ENCODE measurements around the gene SH2D3C. TPM values are rescaled to one million over a fixed set of nuclear protein-coding genes. Genes with fewer than 3 reads are reported as not detected.

SH2D3C gene
- total and polyA plus RNA-seq, 9 of the 15 experiments (the other 6 are each of a cell fraction or from before 2014, with no cell fraction given), result 0.03 to 1.2 (median 0.22) TPM; not detected in 1

- TF ChIP-seq PRMT5 (CRISPR knock-in tag; IDR thresholded peaks at IDR 0.05) (no peak), SRF (CRISPR knock-in tag; IDR thresholded peaks at IDR 0.05) (0 out of 4 replicates have a peak, but pooled peaks of 1 of the 2 experiments have one; percentile 26), MEF2A (IDR thresholded peaks at IDR 0.05; ENCODE audit: control insufficient read depth, low read depth, low read length) (no peak), PCBP1 (IDR thresholded peaks at IDR 0.05; ENCODE audit: low read depth, low read length, poor library complexity, severe bottlenecking) (peak; percentile 71), TBP (optimal IDR thresholded peaks at IDR 0.05; ENCODE audit: low read depth, low read length) (no peak), THAP12 (CRISPR knock-in tag; IDR thresholded peaks at IDR 0.05) (peak; percentile 54; the same call in 1 of the 2 replicates), PKNOX1 (IDR thresholded peaks at IDR 0.05) (peak; percentile 33), E2F1 (CRISPR knock-in tag; IDR thresholded peaks at IDR 0.05) (no peak), BDP1 (IDR thresholded peaks at IDR 0.05; ENCODE audit: insufficient read depth, insufficient read length) (no peak), USF2 (CRISPR knock-in tag; IDR thresholded peaks at IDR 0.05) (no peak), CGGBP1 (CRISPR knock-in tag; IDR thresholded peaks at IDR 0.05) (no peak), AFF1 (IDR thresholded peaks at IDR 0.05; ENCODE audit: low read depth in 1 of 2, partially characterized antibody in 2 of 2) (no peak), ZNF740 (CRISPR knock-in tag; IDR thresholded peaks at IDR 0.05) (peak; percentile 57), ZNF740 (tag; IDR thresholded peaks at IDR 0.05) (no peak), ZNF274 (IDR thresholded peaks at IDR 0.05; ENCODE audit: borderline replicate concordance, low read depth, low read length) (no peak)
These were observed 47.0 kb upstream of the SH2D3C start (continued) for GRCh38 chr9:127825319-127826051.

Data from K562 (cell line).